Smooth muscle cell (in vitro differentiated cells): ENCODE data around the gene LIMA1. TPM values are rescaled to one million over a fixed set of nuclear protein-coding genes. Genes with fewer than 3 reads are reported as not detected.
"Not testable (repeated sequence)": the region's sequence is repeated elsewhere in the genome, so short reads cannot be mapped to it uniquely, and the experiment has no call there.

ENCODE experiments used
- DNase-seq: peaks from one replicate; lab custom pipeline; 2025; ENCODE audit not compliant: unreplicated experiment; lab: John Stamatoyannopoulos, UW
- H2AFZ ChIP-seq: fragments of 200-600 bp; sonication (generic); 2 replicates; pipeline ENCODE4 v1.6.0; 2016; ENCODE audit warnings: antibody characterized with exemption, low read depth, mild to moderate bottlenecking
- H3F3A ChIP-seq: fragments of 200-600 bp; sonication (generic); 2 replicates; pipeline ENCODE4 v1.6.0; 2017; ENCODE audit warnings: antibody characterized with exemption, low read depth
- H3K27ac ChIP-seq: fragments of 200-600 bp; sonication (generic); 2 replicates; pipeline ENCODE4 v1.5.1; 2016; ENCODE audit warnings: low read depth, mild to moderate bottlenecking
- H3K27me3 ChIP-seq: fragments of 200-600 bp; sonication (generic); 2 replicates; pipeline ENCODE4 v1.6.1; 2016; ENCODE audit warnings: low read depth, mild to moderate bottlenecking
- H3K36me3 ChIP-seq: fragments of 200-600 bp; sonication (generic); 2 replicates; pipeline ENCODE4 v1.5.1; 2016; ENCODE audit warnings: low read depth
- H3K4me1 ChIP-seq: fragments of 200-600 bp; sonication (generic); 2 replicates; pipeline ENCODE4 v1.5.1; 2016; ENCODE audit warnings: low read depth
- H3K4me2 ChIP-seq: fragments of 200-600 bp; sonication (generic); 2 replicates; pipeline ENCODE4 v1.6.0; 2016; ENCODE audit warnings: mild to moderate bottlenecking
- H3K4me3 ChIP-seq: fragments of 200-600 bp; sonication (generic); 2 replicates; pipeline ENCODE4 v1.5.1; 2016; ENCODE audit warnings: mild to moderate bottlenecking
- H3K79me2 ChIP-seq: fragments of 200-600 bp; sonication (generic); 2 replicates; pipeline ENCODE4 v1.6.0; 2016; ENCODE audit warnings: low read depth, mild to moderate bottlenecking
- H3K9ac ChIP-seq: fragments of 200-600 bp; sonication (generic); 2 replicates; pipeline ENCODE4 v1.6.0; 2016; ENCODE audit warnings: low read depth
- H3K9me3 ChIP-seq: fragments of 200-600 bp; sonication (generic); replicated peaks from 2 replicates; pipeline ENCODE4 v1.5.1; 2016; ENCODE audit warnings: low read depth
- H4K20me1 ChIP-seq: fragments of 200-600 bp; sonication (generic); 2 replicates; pipeline ENCODE4 v1.6.0; 2016; ENCODE audit warnings: low read depth
- CTCF ChIP-seq: fragments of 200-600 bp; sonication (generic); IDR thresholded peaks from 2 replicates; pipeline ENCODE4 v1.5.1; 2017; ENCODE audit warnings: borderline replicate concordance, mild to moderate bottlenecking, antibody characterized with exemption; ENCODE audit not compliant: insufficient read depth, poor library complexity, severe bottlenecking
- WGBS: methylation state at CpG from one replicate; pipeline ENCODE4 v1.1.7; 2016; ENCODE audit warnings: low lambda C conversion rate; 5-methylcytosine and 5-hydroxymethylcytosine counted together
- polyA plus RNA-seq: library from polyadenylated mRNA; unstranded; fragments of >200 nt; fragmentation: Nextera tagmentation; extraction: Ambion mirVana; gene quantifications from 2 replicates; pipeline ENCODE4 v1.2.1, GENCODE V29; 2016
- total RNA-seq: library from RNA; depleted of rRNA; stranded (reverse); fragments of >200 nt; gene quantifications from 2 replicates; pipeline ENCODE4 v1.2.3, GENCODE V29; 2014

Gene LIMA1
- total and polyA plus RNA-seq, 2 experiments from 2014 or later, result 39.6 to 154 TPM

- Histone ChIP-seq H3K9ac (no peak overlapping the region), H3K4me3 (no peak overlapping the region), H3K27me3 (no peaks in the 10 kb centered on the region), H3K4me2 (no peak overlapping the region), H3K27ac (peak overlapping the region; percentile 98), H3K36me3 (no peaks in the 10 kb centered on the region), H4K20me1 (no peaks in the 10 kb centered on the region), H3F3A (peaks cover 11% of the 10 kb centered on the region), H3K9me3 (no peaks in the 10 kb centered on the region), H3K4me1 (peaks cover 12% of the 10 kb centered on the region), H3K79me2 (no peaks in the 10 kb centered on the region), H2AFZ (no peak overlapping the region)
- 98% methylated on average over 2 of the region's 2 CpGs for WGBS
- DNase-seq, result no peak
- no peak for TF ChIP-seq CTCF
Measured at GRCh38 chr12:50248883-50249282, 34.4 kb downstream of the LIMA1 start.

GRCh38 chr12:50248411-50248810 is 34.9 kb downstream of the LIMA1 start:
- WGBS, result 95% methylated on average over 4 of the region's 4 CpGs
- Histone ChIP-seq H2AFZ (no peak overlapping the region), H3K36me3 (no peaks in the 10 kb centered on the region), H4K20me1 (no peaks in the 10 kb centered on the region), H3K4me1 (peaks cover 12% of the 10 kb centered on the region), H3K79me2 (no peaks in the 10 kb centered on the region), H3F3A (peaks cover 11% of the 10 kb centered on the region), H3K27ac (peak overlapping the region; percentile 98), H3K27me3 (no peaks in the 10 kb centered on the region), H3K4me3 (no peak overlapping the region), H3K4me2 (no peak overlapping the region), H3K9me3 (no peaks in the 10 kb centered on the region), H3K9ac (no peak overlapping the region)
- TF ChIP-seq CTCF, result no peak
- no peak for DNase-seq

- not testable (repeated sequence) for H3K36me3 ChIP-seq, H2AFZ ChIP-seq, DNase-seq, H3K27me3 ChIP-seq, H3K4me3 ChIP-seq, H4K20me1 ChIP-seq, H3K9me3 ChIP-seq, H3K79me2 ChIP-seq
- Histone ChIP-seq H3K4me1 (peaks cover 12% of the 10 kb centered on the region), H3K27ac (peak overlapping the region; percentile 98), H3K4me2 (peak overlapping the region; percentile 41), H3K9ac (peak overlapping the region; percentile 67), H3F3A (peaks cover 11% of the 10 kb centered on the region)
- WGBS, result 69% methylated on average over 9 of the region's 9 CpGs
Measured at GRCh38 chr12:50247665-50248064, 35.7 kb downstream of the LIMA1 start.

GRCh38 chr12:50246873-50247612 is 36.3 kb downstream of the LIMA1 start:
- 3% methylated on average over 3 of the region's 3 CpGs for WGBS
- Histone ChIP-seq H3K36me3 (no peaks in the 10 kb centered on the region), H3K9me3 (no peaks in the 10 kb centered on the region), H3K79me2 (no peaks in the 10 kb centered on the region), H3F3A (peaks cover 16% of the 10 kb centered on the region), H3K4me1 (peaks cover 12% of the 10 kb centered on the region), H3K27me3 (no peaks in the 10 kb centered on the region), H2AFZ (no peak overlapping the region), H3K27ac (peak overlapping the region; percentile 98), H3K4me3 (no peak overlapping the region), H3K9ac (peak overlapping the region; percentile 83), H3K4me2 (peak overlapping the region; percentile 65), H4K20me1 (no peaks in the 10 kb centered on the region)
- DNase-seq, result no peak
- no peak for TF ChIP-seq CTCF
